ENCODE data around the gene ASIC1.
A peak's percentile ranks its signal among the peaks of the same experiment; 100 is the strongest.
"Not testable (repeated sequence)": the region's sequence is repeated elsewhere in the genome, so short reads cannot be mapped to it uniquely, and the experiment has no call there.

Gene ASIC1

GRCh38 chr12:50057000-50057841, at the start of gene ASIC1:
ASIC1 (plus strand) TSS chr12:50057596; CDS start chr12:50058767, 1,171 bp downstream.
- DNase-seq (ENCODE audit: low read depth in 2 of 2): peak in 1 of 2 experiments; percentile 38

DNA sequence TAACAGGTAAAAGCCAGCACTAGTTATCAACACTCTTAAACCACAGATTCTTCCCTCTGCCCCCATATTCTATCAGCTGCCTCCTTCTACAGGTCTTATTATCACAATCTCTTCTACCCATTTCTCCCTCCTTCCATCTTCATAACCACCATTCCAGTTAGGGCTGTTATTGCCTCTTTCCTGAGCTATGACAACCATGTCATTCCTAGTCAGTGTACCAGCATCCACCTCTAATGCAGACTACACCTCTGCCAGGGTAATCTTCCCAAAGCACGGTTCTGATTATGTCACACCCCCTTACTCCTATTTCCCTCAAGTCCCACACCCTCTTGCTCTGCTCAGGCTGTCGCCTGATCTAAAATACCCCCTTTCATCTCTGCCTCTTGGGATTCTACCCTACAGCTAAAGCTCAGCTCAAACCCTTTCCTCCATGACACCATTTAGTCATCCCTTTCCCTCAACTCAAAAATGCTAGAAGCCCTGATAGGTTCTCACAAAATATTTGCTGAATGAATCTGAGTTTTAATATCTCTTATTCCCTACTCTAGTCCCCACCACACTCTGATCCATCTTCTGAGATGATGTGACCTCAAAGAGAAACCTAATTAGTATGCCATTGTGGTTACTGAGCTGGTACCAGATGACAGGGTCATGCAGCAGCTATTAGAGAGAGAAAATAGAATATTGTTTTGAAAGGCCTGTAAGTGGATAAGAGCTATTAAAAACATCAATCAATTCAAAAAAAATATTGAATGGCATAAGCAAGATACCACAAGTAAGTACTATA, 43.8 kb upstream of the ASIC1 start:
- no peak for DNase-seq (ENCODE audit: low read depth in 2 of 2)

DNA sequence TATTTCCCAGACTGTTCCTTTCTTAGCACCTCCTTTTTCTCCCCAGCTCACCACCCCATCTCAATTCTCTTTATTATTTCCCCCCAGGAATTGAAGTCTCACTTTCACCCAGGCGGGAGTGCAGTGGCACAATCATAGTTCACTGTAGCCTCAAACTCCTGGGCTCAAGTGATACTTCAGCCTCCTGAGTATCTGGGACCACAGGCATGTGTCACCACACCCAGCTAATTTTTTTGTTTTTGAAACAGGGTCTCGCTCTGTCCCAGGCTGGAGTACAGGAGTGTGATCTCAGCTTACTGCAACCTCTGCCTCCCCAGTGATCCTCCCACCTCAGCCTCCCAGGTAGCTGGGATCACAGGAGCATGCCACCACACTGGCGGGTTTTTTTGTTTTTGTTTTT, 43.1 kb upstream of the ASIC1 start:
- no peak for DNase-seq (ENCODE audit: low read depth in 2 of 2)

DNA sequence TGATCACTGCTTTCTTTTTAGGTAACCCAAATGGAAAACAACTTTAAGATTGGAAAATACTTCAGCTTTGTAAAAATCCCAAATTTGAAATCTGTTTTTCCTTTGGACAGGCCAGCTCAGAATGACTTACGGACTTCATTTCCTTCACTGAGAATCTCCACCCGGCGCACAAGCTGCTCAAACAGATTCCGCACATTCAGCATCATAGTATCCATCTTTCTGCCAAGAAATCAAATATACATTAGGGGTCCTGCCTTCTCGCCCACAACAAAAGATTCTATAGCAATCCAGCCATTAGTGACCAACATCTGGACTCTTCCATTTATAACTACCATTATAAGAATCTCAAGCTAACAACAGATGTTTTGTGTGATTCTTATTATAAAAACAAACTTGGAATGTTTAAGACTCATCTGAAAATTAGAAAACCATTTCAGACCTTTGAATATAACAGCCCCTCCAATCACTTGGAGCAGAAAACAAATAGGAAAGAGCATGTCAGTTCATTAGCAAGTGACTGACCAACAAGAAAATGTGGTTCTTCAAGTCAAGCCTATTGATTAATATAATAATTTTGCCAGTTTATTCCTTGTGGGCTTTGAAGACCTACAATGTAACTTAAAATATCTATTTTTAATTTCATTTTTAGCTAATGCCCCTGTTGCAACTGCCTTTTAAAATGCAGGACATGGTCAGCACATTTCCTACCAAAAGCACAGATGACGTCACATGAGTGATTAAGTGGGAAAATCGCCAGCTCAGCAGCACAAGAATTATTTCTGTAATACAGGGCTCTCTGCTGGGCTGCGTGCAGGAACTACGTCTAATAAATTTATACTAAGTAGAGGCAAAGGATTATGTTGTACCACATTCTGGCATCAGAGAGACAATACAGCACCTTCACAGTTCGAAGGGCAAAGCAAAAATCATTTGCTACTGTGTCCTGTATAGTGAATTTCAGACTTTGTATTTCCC, 40.6 kb upstream of the ASIC1 start:
- DNase-seq (ENCODE audit: low read depth in 2 of 2): peak; percentile 71 to 76

DNA sequence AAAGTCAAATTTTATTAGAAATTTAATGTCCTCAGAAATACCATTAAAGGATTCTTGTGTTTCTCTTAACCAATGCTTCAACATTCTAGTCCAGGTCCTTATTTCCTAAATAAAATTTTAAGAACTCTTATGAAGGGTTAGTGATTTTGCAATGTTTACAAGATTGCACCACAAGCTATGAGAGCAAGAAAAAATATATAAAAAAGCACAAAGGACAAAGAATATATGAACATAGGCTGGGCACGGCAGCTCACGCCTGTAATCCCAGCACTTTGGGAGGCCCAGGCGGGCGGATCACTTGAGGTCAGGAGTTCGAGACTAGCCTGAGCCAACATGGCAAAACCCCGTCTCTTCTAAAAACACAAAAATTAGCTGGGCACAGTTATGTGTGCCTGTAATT, 39.8 kb upstream of the ASIC1 start:
- DNase-seq (ENCODE audit: low read depth in 2 of 2): no peak

GRCh38 chr12:50018154-50018553, 39.2 kb upstream of the ASIC1 start:
- no peak for DNase-seq (ENCODE audit: low read depth in 2 of 2)

GRCh38 chr12:50018968-50019367, 38.4 kb upstream of the ASIC1 start:
- no peak for DNase-seq (ENCODE audit: low read depth in 2 of 2)

- no peak for DNase-seq (ENCODE audit: low read depth in 2 of 2)
Observed at GRCh38 chr12:50019524-50019923, 37.9 kb upstream of the ASIC1 start.

DNA sequence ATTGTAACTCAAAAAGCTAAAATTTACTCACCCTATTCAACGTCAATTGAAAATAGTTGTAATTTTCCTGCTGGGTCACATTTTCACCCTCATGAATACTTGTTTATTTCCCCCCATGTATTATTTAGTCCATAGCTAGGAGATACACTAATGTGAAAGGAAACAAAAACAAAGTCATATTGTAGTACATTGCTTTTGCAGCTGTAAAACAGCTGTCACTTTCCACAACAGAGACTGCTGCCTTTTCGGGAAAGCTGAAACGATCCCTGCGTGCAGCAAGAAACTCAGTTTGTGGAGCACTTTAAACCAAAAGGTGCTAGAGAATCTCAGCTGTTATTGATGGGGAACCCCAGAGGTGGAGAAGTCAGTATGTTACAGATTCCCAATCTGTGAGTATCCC, 36.4 kb upstream of the ASIC1 start:
- DNase-seq (ENCODE audit: low read depth in 2 of 2): no peak

- DNase-seq (ENCODE audit: low read depth in 2 of 2): no peak
Observed at GRCh38 chr12:50022903-50023302, 34.5 kb upstream of the ASIC1 start.

- no peak for DNase-seq (ENCODE audit: low read depth in 2 of 2)
Observed at GRCh38 chr12:50024227-50024626, 33.2 kb upstream of the ASIC1 start.

DNA sequence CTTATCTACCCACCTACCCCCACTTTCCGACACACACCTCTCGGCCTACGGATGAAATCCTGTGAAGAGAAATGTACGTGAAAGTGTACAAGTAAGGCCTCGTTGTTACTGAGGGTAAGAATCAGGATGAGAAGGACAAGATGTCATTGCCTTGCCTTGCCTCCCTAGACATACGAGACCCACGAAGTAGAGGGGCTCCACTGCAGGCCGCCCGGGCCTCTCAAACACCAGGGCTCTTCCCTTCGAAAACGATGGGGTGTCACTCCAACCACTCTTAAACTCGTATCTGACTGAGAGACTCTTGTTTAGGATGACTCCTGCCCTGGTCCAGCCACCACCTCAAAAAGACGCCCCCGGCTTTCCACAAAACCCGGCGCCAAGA, 32.6 kb upstream of the ASIC1 start:
- DNase-seq (ENCODE audit: low read depth in 2 of 2): no peak

- DNase-seq (ENCODE audit: low read depth in 2 of 2): peak; percentile 98
Observed at GRCh38 chr12:50025187-50026059, 32.0 kb upstream of the ASIC1 start, which contains the start of gene RACGAP1. RACGAP1 (minus strand) TSS chr12:50025494; CDS start chr12:50016715, 8,779 bp downstream.

GRCh38 chr12:50026691-50027090, 30.7 kb upstream of the ASIC1 start:
- no peak for DNase-seq (ENCODE audit: low read depth in 2 of 2)

- not testable (repeated sequence) for DNase-seq (ENCODE audit: low read depth in 2 of 2)
Observed at GRCh38 chr12:50030449-50030848, 26.9 kb upstream of the ASIC1 start.

DNA sequence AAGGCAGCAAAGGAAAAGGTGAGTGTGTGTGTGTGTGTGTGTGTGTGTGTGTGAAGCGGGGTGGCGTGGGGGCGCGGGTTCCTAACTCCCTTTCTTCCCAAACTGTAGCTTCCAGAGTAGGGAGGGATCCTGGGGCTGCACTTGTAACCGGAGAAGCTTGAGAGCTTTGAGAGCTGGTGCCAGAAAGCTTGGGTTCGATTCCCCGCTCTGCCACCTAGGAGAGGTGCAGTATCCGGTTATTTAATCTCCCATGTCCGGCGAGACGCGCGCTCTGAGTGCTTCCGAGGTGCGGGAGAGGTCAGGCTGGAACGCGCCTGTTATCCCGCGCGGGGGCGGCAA, 24.9 kb upstream of the ASIC1 start:
- DNase-seq (ENCODE audit: low read depth in 2 of 2): no peak

DNA sequence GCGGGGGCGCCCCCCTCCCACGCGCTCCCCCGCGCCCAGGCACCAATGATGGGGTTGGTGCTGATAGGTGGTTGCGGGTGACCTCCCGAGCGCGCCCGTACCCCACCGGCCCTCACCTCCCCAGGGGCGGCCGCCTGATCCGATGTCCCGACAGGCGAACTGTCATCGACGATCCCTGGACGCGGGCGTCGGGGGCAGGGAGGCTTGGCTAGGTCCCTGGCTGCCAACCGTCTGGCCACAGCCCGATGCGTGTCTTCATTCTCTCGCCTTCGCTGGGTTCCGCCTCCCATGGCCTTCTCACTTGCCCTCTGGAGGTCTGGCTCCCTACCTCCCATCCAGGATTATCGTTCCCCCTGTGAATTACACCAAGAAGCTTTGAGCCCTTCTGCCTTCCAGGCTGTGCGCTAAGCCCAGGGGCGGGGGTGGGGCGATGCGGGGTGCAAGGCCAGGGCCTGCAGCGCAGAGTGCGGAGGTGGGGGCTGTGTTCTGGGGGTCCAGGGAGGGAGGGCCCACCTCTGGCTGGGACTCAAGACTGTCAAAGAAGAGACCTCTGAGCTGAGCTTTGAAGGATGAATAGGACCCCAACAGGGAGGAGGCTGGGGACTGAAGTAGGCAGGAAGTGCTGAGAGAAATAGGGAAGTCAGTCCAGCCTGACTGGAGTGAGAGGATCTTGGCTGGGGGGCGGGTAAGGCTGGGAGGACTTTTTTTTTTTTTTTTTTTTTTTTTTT, 24.4 kb upstream of the ASIC1 start:
- no peak for DNase-seq (ENCODE audit: low read depth in 2 of 2)

- no peak for DNase-seq (ENCODE audit: low read depth in 2 of 2)
Observed at GRCh38 chr12:50038336-50038735, 19.1 kb upstream of the ASIC1 start.

GRCh38 chr12:50039151-50039835, 18.1 kb upstream of the ASIC1 start:
- peak; percentile 55 to 58 for DNase-seq (ENCODE audit: low read depth in 2 of 2)

- DNase-seq (ENCODE audit: low read depth in 2 of 2): no peak
Observed at GRCh38 chr12:50040657-50041056, 16.7 kb upstream of the ASIC1 start.

All from fibroblast of skin of left quadriceps (primary cell).